DOHH2 (cell line): ENCODE data around the gene ULBP2.
"Not testable (repeated sequence)": the region's sequence is repeated elsewhere in the genome, so short reads cannot be mapped to it uniquely, and the experiment has no call there.

Experiments
- H3F3A ChIP-seq: fragments of 200-600 bp; sonication (generic), shearing (Covaris generic); 2 replicates; pipeline ENCODE4 v1.6.0; 2016; ENCODE audit warnings: antibody characterized with exemption, mild to moderate bottlenecking; ENCODE audit not compliant: control insufficient read depth, insufficient read depth
- H3K27ac ChIP-seq: fragments of 200-600 bp; sonication (generic); 2 replicates; pipeline ENCODE4 v1.5.1; 2014; ENCODE audit warnings: low read depth, mild to moderate bottlenecking, low read length, moderate library complexity
- H3K27me3 ChIP-seq: fragments of 200-600 bp; sonication (generic); 2 replicates; pipeline ENCODE4 v1.6.1; 2014; ENCODE audit warnings: mild to moderate bottlenecking, low read length, mixed read lengths; ENCODE audit not compliant: control insufficient read depth
- H3K36me3 ChIP-seq: fragments of 200-600 bp; sonication (generic); 2 replicates; pipeline ENCODE4 v1.6.1; 2014; ENCODE audit warnings: mild to moderate bottlenecking, low read length, moderate library complexity, mixed read lengths; ENCODE audit not compliant: control insufficient read depth
- H3K4me1 ChIP-seq: fragments of 200-600 bp; sonication (generic); 2 replicates; pipeline ENCODE4 v1.6.1; 2014; ENCODE audit warnings: mild to moderate bottlenecking, low read length, mixed read lengths; ENCODE audit not compliant: control insufficient read depth
- H3K4me2 ChIP-seq: fragments of 200-600 bp; sonication (generic); 2 replicates; pipeline ENCODE4 v1.6.0; 2014; ENCODE audit warnings: mild to moderate bottlenecking, low read length, moderate library complexity
- H3K4me3 ChIP-seq: fragments of 200-600 bp; sonication (generic); 2 replicates; pipeline ENCODE4 v1.5.1; 2014; ENCODE audit warnings: mild to moderate bottlenecking, low read length, mixed read lengths
- H3K79me2 ChIP-seq: fragments of 200-600 bp; sonication (generic); 2 replicates; pipeline ENCODE4 v1.6.1; 2014; ENCODE audit warnings: mild to moderate bottlenecking, low read length, mixed read lengths; ENCODE audit not compliant: control insufficient read depth
- H3K9me2 ChIP-seq: fragments of 200-600 bp; sonication (generic); replicated peaks from 2 replicates; pipeline ENCODE4 v1.6.1; 2014; ENCODE audit warnings: mild to moderate bottlenecking, low read length, mixed read lengths; ENCODE audit not compliant: control insufficient read depth
- H3K9me3 ChIP-seq: fragments of 200-600 bp; sonication (generic); 2 replicates; pipeline ENCODE4 v1.6.1; 2014; ENCODE audit warnings: antibody characterized with exemption, low read length, mixed read lengths; ENCODE audit not compliant: control insufficient read depth, insufficient read depth
- H4K20me1 ChIP-seq: fragments of 200-600 bp; sonication (generic); 2 replicates; pipeline ENCODE4 v1.6.0; 2014; ENCODE audit warnings: low read depth, mild to moderate bottlenecking, antibody characterized with exemption, low read length, moderate library complexity; ENCODE audit not compliant: control insufficient read depth, insufficient read depth
- CTCF ChIP-seq: fragments of 200-600 bp; sonication (generic); IDR thresholded peaks from one replicate; pipeline ENCODE4 v1.5.1; 2014; ENCODE audit warnings: antibody characterized with exemption, mild to moderate bottlenecking, low read depth, low read length; ENCODE audit not compliant: poor library complexity, severe bottlenecking
- EZH2phosphoT487 ChIP-seq: fragments of 200-600 bp; sonication (generic); IDR thresholded peaks from 2 replicates; pipeline ENCODE4 v1.6.1; 2017; ENCODE audit warnings: borderline replicate concordance, mild to moderate bottlenecking, antibody characterized with exemption, low read length, moderate library complexity, mixed read lengths

The ULBP2 gene

GRCh38 chr6:149968909-149969308, 27.1 kb downstream of the ULBP2 start:
- not testable (repeated sequence) for H4K20me1 ChIP-seq, H3K4me3 ChIP-seq, H3K27ac ChIP-seq, H3F3A ChIP-seq, H3K9me2 ChIP-seq, H3K36me3 ChIP-seq, H3K4me2 ChIP-seq, H3K4me1 ChIP-seq, H3K79me2 ChIP-seq, H3K27me3 ChIP-seq, H3K9me3 ChIP-seq

- H3K9me3 ChIP-seq: peaks cover 3% of the 10 kb centered on the region; the same call in 1 of the 2 replicates
- peaks cover 10% of the 10 kb centered on the region for H3K27me3 ChIP-seq
- no peaks in the 10 kb centered on the region for H3K9me2 ChIP-seq
- TF ChIP-seq CTCF (no peak), EZH2phosphoT487 (no peak)
- no peak overlapping the region for H3K4me2 ChIP-seq
- no peaks in the 10 kb centered on the region for H3F3A ChIP-seq
- H3K27ac ChIP-seq: no peak overlapping the region
- H3K36me3 ChIP-seq: no peaks in the 10 kb centered on the region
- no peaks in the 10 kb centered on the region for H4K20me1 ChIP-seq
- no peaks in the 10 kb centered on the region for H3K79me2 ChIP-seq
- no peak overlapping the region for H3K4me3 ChIP-seq
- no peaks in the 10 kb centered on the region for H3K4me1 ChIP-seq
These were observed 27.8 kb downstream of the ULBP2 start for GRCh38 chr6:149969635-149970034.

GRCh38 chr6:149974394-149974793, 32.6 kb downstream of the ULBP2 start:
- H3K9me3 ChIP-seq, H3K4me2 ChIP-seq, H3K9me2 ChIP-seq, H3F3A ChIP-seq, H3K36me3 ChIP-seq, H3K79me2 ChIP-seq, H3K4me1 ChIP-seq, H3K27ac ChIP-seq, H4K20me1 ChIP-seq, H3K4me3 ChIP-seq: not testable (repeated sequence)
- peaks cover 29% of the 10 kb centered on the region for H3K27me3 ChIP-seq

- H3K9me3 ChIP-seq: no peaks in the 10 kb centered on the region
- H3K79me2 ChIP-seq: no peaks in the 10 kb centered on the region
- H3K4me2 ChIP-seq: no peak overlapping the region
- H3K36me3 ChIP-seq: no peaks in the 10 kb centered on the region
- peaks cover 27% of the 10 kb centered on the region for H3K27me3 ChIP-seq
- TF ChIP-seq CTCF (peak; percentile 22), EZH2phosphoT487 (no peak)
- no peak overlapping the region for H3K27ac ChIP-seq
- no peaks in the 10 kb centered on the region for H3F3A ChIP-seq
- no peak overlapping the region for H3K4me3 ChIP-seq
- no peaks in the 10 kb centered on the region for H4K20me1 ChIP-seq
- no peaks in the 10 kb centered on the region for H3K4me1 ChIP-seq
- H3K9me2 ChIP-seq: no peaks in the 10 kb centered on the region
These were observed 33.0 kb downstream of the ULBP2 start for GRCh38 chr6:149974825-149975224.

GRCh38 chr6:149975400-149975799, 33.6 kb downstream of the ULBP2 start:
- H3F3A ChIP-seq: no peaks in the 10 kb centered on the region
- H3K79me2 ChIP-seq: no peaks in the 10 kb centered on the region
- no peak overlapping the region for H3K4me2 ChIP-seq
- no peak overlapping the region for H3K27ac ChIP-seq
- TF ChIP-seq EZH2phosphoT487 (no peak), CTCF (no peak)
- H3K9me3 ChIP-seq: no peaks in the 10 kb centered on the region
- H4K20me1 ChIP-seq: no peaks in the 10 kb centered on the region
- H3K9me2 ChIP-seq: no peaks in the 10 kb centered on the region
- no peaks in the 10 kb centered on the region for H3K36me3 ChIP-seq
- no peak overlapping the region for H3K4me3 ChIP-seq
- H3K27me3 ChIP-seq: peaks cover 27% of the 10 kb centered on the region
- H3K4me1 ChIP-seq: no peaks in the 10 kb centered on the region
